HG02943 (cell line): ENCODE data around the gene PLXNA4.

Experiments used
- ATAC-seq: cut with Tn5 transposase; IDR thresholded peaks from one replicate; pipeline ENCODE4 v1.9.1; 2021; ENCODE audit warnings: mild to moderate bottlenecking, low read depth, moderate library complexity; ENCODE audit not compliant: unreplicated experiment

Gene PLXNA4

GRCh38 chr7:132255898-132256297 is 320.4 kb downstream of the PLXNA4 start:
- no peak for ATAC-seq

- ATAC-seq: no peak
These were observed 321.0 kb downstream of the PLXNA4 start for GRCh38 chr7:132255115-132255797.

- no peak for ATAC-seq
These were observed 321.8 kb downstream of the PLXNA4 start for GRCh38 chr7:132254455-132254854.

GRCh38 chr7:132252793-132253100 is 323.5 kb downstream of the PLXNA4 start:
- ATAC-seq: no peak

- ATAC-seq: no peak
These were observed 325.0 kb downstream of the PLXNA4 start for GRCh38 chr7:132251327-132251659.

GRCh38 chr7:132250480-132251326 is 325.6 kb downstream of the PLXNA4 start:
- ATAC-seq: no peak

- ATAC-seq: no peak
These were observed 326.9 kb downstream of the PLXNA4 start for GRCh38 chr7:132249256-132249971.

- ATAC-seq: no peak
These were observed 327.4 kb downstream of the PLXNA4 start for GRCh38 chr7:132248841-132249240.

GRCh38 chr7:132247995-132248618 is 328.2 kb downstream of the PLXNA4 start:
- no peak for ATAC-seq

GRCh38 chr7:132246591-132246990 is 329.7 kb downstream of the PLXNA4 start:
- no peak for ATAC-seq

- no peak for ATAC-seq
These were observed 330.7 kb downstream of the PLXNA4 start for GRCh38 chr7:132245539-132245938.

GRCh38 chr7:132244903-132245480 is 331.3 kb downstream of the PLXNA4 start:
- no peak for ATAC-seq

GRCh38 chr7:132243463-132243862 is 332.8 kb downstream of the PLXNA4 start:
- no peak for ATAC-seq

GRCh38 chr7:132243051-132243450 is 333.2 kb downstream of the PLXNA4 start:
- ATAC-seq: no peak

- no peak for ATAC-seq
These were observed 334.0 kb downstream of the PLXNA4 start for GRCh38 chr7:132242192-132242812.

GRCh38 chr7:132240821-132241422 is 335.3 kb downstream of the PLXNA4 start:
- no peak for ATAC-seq

- no peak for ATAC-seq
These were observed 336.0 kb downstream of the PLXNA4 start for GRCh38 chr7:132240262-132240661.

GRCh38 chr7:132239422-132239994 is 336.8 kb downstream of the PLXNA4 start:
- ATAC-seq: no peak

GRCh38 chr7:132234711-132235110 is 341.6 kb downstream of the PLXNA4 start:
- ATAC-seq: no peak

GRCh38 chr7:132232406-132232805 is 343.9 kb downstream of the PLXNA4 start:
- no peak for ATAC-seq
